ENCODE measurements around the gene DCDC1.
A peak's percentile ranks its signal among the peaks of the same experiment; 100 is the strongest.

Gene DCDC1

GRCh38 chr11:31199378-31199777, 170.2 kb downstream of the DCDC1 start:
- DNase-seq, result no peak

GRCh38 chr11:31173926-31174680, 195.4 kb downstream of the DCDC1 start:
- DNase-seq, result no peak

GRCh38 chr11:31160504-31161422, 208.8 kb downstream of the DCDC1 start:
- DNase-seq, result no peak

GRCh38 chr11:31150841-31151240, 218.7 kb downstream of the DCDC1 start:
- no peak for DNase-seq

GRCh38 chr11:31150011-31150410, 219.5 kb downstream of the DCDC1 start:
- no peak for DNase-seq

- DNase-seq, result no peak
Measured at GRCh38 chr11:31141789-31142188, 227.8 kb downstream of the DCDC1 start.

GRCh38 chr11:31139479-31139878, 230.1 kb downstream of the DCDC1 start:
- DNase-seq, result no peak

GRCh38 chr11:31132531-31133421, 236.8 kb downstream of the DCDC1 start:
- DNase-seq, result no peak

- no peak for DNase-seq
Measured at GRCh38 chr11:31131760-31132159, 237.8 kb downstream of the DCDC1 start.

- DNase-seq, result no peak
Measured at GRCh38 chr11:31127290-31127689, 242.2 kb downstream of the DCDC1 start.

GRCh38 chr11:31120428-31120827, 249.1 kb downstream of the DCDC1 start:
- no peak for DNase-seq

- no peak for DNase-seq
Measured at GRCh38 chr11:31118566-31118965, 251.0 kb downstream of the DCDC1 start.

GRCh38 chr11:31117038-31117437, 252.5 kb downstream of the DCDC1 start:
- DNase-seq, result no peak

- DNase-seq, result no peak
Measured at GRCh38 chr11:31114442-31114841, 255.1 kb downstream of the DCDC1 start.

- DNase-seq, result no peak
Measured at GRCh38 chr11:31110830-31111229, 258.7 kb downstream of the DCDC1 start.

GRCh38 chr11:31109446-31109845, 260.1 kb downstream of the DCDC1 start:
- no peak for DNase-seq

GRCh38 chr11:31107649-31108048, 261.9 kb downstream of the DCDC1 start:
- no peak for DNase-seq

- peak; percentile 32 for DNase-seq
Measured at GRCh38 chr11:31106968-31107576, 262.5 kb downstream of the DCDC1 start.

GRCh38 chr11:31106326-31106725, 263.2 kb downstream of the DCDC1 start:
- no peak for DNase-seq

GRCh38 chr11:31102875-31103274, 266.7 kb downstream of the DCDC1 start:
- no peak for DNase-seq

- DNase-seq, result no peak
Measured at GRCh38 chr11:31102316-31102715, 267.2 kb downstream of the DCDC1 start.

- DNase-seq, result no peak
Measured at GRCh38 chr11:31096191-31096805, 273.2 kb downstream of the DCDC1 start.
